ENCODE results near the gene VIPR1.
"Not testable (repeated sequence)": the region's sequence is repeated elsewhere in the genome, so short reads cannot be mapped to it uniquely, and the experiment has no call there.

The VIPR1 gene

DNA sequence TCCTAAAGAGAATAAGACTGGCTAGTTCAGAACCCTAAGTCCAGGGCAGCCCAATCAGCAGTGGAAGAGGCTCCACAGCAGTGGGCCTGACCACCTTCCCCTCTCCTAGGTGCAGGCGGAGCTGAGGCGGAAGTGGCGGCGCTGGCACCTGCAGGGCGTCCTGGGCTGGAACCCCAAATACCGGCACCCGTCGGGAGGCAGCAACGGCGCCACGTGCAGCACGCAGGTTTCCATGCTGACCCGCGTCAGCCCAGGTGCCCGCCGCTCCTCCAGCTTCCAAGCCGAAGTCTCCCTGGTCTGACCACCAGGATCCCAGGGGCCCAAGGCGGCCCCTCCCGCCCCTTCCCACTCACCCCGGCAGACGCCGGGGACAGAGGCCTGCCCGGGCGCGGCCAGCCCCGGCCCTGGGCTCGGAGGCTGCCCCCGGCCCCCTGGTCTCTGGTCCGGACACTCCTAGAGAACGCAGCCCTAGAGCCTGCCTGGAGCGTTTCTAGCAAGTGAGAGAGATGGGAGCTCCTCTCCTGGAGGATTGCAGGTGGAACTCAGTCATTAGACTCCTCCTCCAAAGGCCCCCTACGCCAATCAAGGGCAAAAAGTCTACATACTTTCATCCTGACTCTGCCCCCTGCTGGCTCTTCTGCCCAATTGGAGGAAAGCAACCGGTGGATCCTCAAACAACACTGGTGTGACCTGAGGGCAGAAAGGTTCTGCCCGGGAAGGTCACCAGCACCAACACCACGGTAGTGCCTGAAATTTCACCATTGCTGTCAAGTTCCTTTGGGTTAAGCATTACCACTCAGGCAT lies 33.7 kb downstream of the VIPR1 start:
- peak; percentile 14 for DNase-seq

- no peak for DNase-seq
Measured at GRCh38 chr3:42537350-42537749, 34.9 kb downstream of the VIPR1 start.

GRCh38 chr3:42539871-42540714 lies 37.6 kb downstream of the VIPR1 start:
- peak; percentile 55 for DNase-seq

DNA sequence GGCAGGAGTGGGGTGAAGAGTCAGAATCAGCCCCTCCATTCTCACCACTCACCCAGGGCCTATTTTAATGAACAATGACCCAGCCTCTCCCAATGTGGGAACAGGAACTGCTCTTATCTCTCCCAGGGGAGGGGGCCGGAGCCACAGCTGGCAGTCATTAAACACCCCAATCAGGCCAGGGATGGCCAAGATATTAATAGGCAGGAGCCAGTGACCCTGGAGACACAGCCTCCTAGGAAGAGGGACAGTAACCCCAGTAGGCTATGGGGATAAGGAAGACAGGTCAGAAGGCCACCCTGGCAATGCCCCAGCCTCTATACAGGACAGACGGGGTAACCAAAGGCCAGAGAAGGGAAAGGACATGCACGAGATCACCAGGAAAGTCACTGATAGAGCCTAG lies 38.6 kb downstream of the VIPR1 start:
- no peak for DNase-seq

- no peak for DNase-seq
Measured at GRCh38 chr3:42544492-42545283, 42.2 kb downstream of the VIPR1 start.

DNA sequence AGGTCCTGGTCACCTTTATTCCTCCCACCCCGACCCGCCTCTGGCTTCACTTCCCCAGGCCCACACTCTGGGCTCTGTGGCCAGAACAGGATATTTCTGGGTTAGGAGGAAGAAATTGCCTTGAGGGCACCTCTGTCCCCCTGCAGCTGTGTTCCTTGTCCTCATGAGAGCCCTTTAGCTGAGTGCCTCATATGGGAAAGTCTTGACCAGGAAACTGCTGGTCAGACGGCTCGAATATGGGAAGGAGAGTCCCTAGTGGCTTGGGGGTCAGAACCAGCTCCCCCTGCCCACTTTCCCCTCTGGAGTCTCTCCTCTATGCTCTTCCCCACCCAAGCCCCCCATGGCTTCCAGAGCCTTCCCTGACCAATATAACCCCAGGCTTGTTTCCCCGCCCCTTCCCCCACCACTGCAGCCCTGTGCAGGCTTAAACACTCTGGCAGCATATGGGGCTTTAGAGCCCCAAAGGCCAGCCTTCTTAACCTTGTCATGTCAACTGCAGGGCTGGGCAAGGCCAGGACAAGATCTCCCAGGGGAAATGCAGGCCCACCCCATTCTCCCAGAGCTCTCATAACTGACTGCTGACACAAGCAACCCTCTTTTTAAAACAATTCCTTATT lies 42.9 kb downstream of the VIPR1 start:
- no peak for DNase-seq

DNA sequence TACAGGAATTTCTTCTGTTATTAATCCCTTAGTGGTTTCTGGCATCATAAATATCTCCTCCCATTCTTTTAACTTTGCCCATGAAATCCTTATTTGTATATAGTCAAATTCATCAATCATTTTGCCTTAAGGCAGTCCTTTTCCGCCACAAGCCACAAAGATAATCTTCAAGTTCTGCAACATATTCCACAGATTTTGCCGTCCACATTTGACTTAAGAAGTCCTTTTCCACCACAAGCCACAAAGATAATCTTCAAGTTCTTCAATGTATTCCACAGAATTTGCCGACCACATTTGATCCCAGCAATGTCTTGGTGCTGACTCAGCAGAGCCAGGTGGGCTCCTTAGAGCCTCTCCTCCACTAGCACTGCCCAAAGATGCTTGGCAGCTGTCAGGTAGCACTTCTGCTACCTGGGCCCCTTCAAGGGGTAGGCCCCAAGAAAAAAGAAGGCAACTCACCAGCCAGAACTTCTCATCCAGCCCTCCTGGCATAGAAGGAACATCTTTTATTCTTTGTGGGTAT lies 44.3 kb downstream of the VIPR1 start:
- DNase-seq: no peak

GRCh38 chr3:42547401-42547945 lies 45.0 kb downstream of the VIPR1 start:
- peak; percentile 51 for DNase-seq

GRCh38 chr3:42549131-42549530 lies 46.7 kb downstream of the VIPR1 start:
- no peak for DNase-seq

DNA sequence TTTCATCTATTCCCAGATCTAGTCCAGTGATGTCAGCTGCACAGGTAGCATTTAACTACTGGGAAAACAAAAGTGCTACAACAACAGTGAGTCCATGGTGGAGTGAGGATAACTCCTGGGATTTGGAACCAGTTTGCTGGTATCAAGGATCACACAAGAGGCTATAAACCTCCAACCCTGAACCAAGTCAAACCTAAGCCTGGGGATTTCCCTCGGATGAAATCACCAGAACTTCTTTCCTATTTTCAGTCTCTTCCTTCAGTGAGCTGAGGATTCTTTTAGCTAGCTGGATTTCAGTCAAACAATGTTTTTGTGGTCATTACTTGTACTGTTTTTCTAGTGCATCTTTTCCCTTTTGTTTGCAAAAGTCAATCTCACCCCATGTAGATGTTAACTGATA lies 47.8 kb downstream of the VIPR1 start:
- DNase-seq: no peak

- DNase-seq: no peak
Measured at GRCh38 chr3:42552830-42553229, 50.4 kb downstream of the VIPR1 start.

- no peak for DNase-seq
Measured at GRCh38 chr3:42556089-42556632, 53.7 kb downstream of the VIPR1 start.

DNA sequence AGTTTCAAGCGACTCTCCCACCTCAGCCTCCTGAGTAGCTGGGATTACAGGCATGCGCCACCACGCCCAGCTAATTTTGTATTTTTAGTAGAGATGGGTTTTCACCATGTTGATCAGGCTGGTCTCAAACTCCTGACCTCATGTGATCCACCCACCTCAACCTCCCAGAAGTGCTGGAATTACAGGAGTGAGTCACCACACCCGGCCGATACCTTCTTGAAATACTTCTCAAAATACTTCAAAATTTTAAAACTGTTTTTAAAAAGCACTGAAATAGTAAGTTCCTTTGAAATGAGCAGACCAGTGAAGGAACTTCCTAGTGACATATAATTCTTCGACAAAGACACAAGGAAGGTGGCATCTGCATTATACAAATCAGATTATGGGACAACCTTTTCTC lies 54.4 kb downstream of the VIPR1 start:
- DNase-seq: not testable (repeated sequence)

DNA sequence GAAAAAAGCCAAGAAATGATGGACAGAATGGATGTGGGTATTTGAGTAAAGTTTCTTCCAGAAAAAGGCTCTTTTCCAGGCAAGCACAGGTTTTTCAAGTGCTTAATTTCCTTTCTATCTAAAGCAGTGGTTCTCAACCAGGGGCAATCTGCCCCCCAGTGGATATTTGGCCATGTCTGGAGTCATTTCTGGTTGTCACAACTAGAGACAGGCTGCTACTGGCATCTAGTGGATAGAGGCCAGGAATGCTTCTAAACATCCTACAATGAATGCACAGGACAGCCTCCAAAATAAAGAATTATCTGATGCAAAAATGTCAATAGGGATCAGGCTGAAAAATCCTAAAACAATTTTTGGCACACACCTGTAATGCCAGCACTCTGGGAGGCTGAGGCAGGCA lies 55.4 kb downstream of the VIPR1 start:
- DNase-seq: no peak

GRCh38 chr3:42562047-42562907 lies 59.8 kb downstream of the VIPR1 start:
- no peak for DNase-seq

DNA sequence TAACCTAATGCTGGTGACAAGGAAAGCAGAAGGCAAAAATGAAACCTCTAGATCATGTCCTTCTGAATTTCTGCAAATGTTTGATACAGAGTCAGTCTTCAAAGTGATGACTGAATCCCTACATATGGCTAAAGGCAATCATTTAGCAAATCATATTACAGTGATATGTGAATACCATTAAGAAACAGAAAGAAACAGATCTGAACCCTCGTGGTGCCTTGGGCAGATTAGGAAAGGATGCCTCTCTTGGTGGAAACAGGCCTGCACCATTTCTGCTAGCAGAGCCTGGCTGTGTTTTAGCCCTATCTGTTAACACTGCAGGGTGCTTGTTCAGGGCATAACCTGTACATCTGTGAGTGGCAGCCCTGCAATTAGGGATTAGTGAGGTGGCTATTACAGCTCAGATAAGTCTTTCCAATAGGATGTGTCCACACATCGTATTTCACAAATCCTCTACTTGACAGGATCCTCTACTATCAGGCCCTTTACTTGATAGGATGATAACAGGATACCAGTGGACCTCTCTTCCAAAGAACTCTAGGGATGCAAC lies 67.2 kb downstream of the VIPR1 start:
- no peak for DNase-seq

- DNase-seq: no peak
Measured at GRCh38 chr3:42572278-42572677, 69.8 kb downstream of the VIPR1 start.

GRCh38 chr3:42575137-42575741 lies 72.8 kb downstream of the VIPR1 start:
- DNase-seq: no peak

DNA sequence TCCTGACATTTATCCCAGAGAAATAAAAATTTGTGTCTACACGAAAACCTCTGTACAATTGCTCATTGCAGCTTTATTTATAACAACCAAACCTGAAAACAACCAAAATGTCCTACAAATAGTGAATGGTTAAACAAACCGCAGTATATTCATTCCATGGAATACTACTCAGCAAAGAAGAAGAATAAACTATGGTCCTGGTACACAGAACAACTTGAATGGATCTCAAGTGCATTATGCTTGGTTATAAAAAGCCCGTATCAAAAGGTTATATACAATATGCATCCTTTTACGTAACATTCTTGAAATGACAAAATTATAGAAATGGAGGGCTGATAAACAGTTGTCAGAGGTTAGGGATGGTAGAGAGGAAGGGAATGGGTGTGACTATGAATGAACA lies 75.6 kb downstream of the VIPR1 start:
- DNase-seq: no peak

- not testable (repeated sequence) for DNase-seq
Measured at GRCh38 chr3:42579346-42579745, 76.9 kb downstream of the VIPR1 start.
